HG02678 (cell line): ENCODE data around the gene ZNF106.

Experiments used
- ATAC-seq: cut with Tn5 transposase; IDR thresholded peaks from one replicate; pipeline ENCODE4 v1.9.1; 2021; ENCODE audit warnings: mild to moderate bottlenecking, moderate library complexity; ENCODE audit not compliant: unreplicated experiment

ZNF106 gene

GRCh38 chr15:42482701-42483100 is 8.2 kb downstream of the ZNF106 start:
- ATAC-seq = no peak

- ATAC-seq = no peak
These were observed 16.1 kb downstream of the ZNF106 start for GRCh38 chr15:42474827-42475226.

- no peak for ATAC-seq
These were observed 19.9 kb downstream of the ZNF106 start for GRCh38 chr15:42471002-42471401.

- ATAC-seq = no peak
These were observed 25.3 kb downstream of the ZNF106 start for GRCh38 chr15:42465520-42466259.

GRCh38 chr15:42461261-42461660 is 29.7 kb downstream of the ZNF106 start:
- no peak for ATAC-seq

GRCh38 chr15:42457445-42458442 is 33.2 kb downstream of the ZNF106 start:
- ATAC-seq = peak; percentile 83

GRCh38 chr15:42456971-42457370 is 34.0 kb downstream of the ZNF106 start:
- no peak for ATAC-seq

- no peak for ATAC-seq
These were observed 34.4 kb downstream of the ZNF106 start for GRCh38 chr15:42456531-42456930.

GRCh38 chr15:42453826-42454225 is 37.1 kb downstream of the ZNF106 start:
- ATAC-seq = no peak

GRCh38 chr15:42450425-42450790 is 40.5 kb downstream of the ZNF106 start:
- no peak for ATAC-seq

- no peak for ATAC-seq
These were observed 41.0 kb downstream of the ZNF106 start for GRCh38 chr15:42449770-42450424.

GRCh38 chr15:42448281-42448680 is 42.7 kb downstream of the ZNF106 start:
- no peak for ATAC-seq

- ATAC-seq = no peak
These were observed 43.3 kb downstream of the ZNF106 start for GRCh38 chr15:42447599-42447998.

- ATAC-seq = no peak
These were observed 45.4 kb downstream of the ZNF106 start for GRCh38 chr15:42445551-42445950.

GRCh38 chr15:42444415-42445063 is 46.4 kb downstream of the ZNF106 start:
- no peak for ATAC-seq

- ATAC-seq = no peak
These were observed 63.3 kb downstream of the ZNF106 start for GRCh38 chr15:42427429-42428223.

- no peak for ATAC-seq
These were observed 69.6 kb downstream of the ZNF106 start for GRCh38 chr15:42421376-42421775.

- ATAC-seq = no peak
These were observed 71.6 kb downstream of the ZNF106 start for GRCh38 chr15:42419369-42419768.

GRCh38 chr15:42413920-42414319 is 77.0 kb downstream of the ZNF106 start:
- ATAC-seq = no peak

GRCh38 chr15:42411884-42412283 is 79.1 kb downstream of the ZNF106 start:
- no peak for ATAC-seq
